Astrocyte of the cerebellum (primary cell): Measurements from ENCODE around the gene ADCY3.
A peak's percentile ranks its signal among the peaks of the same experiment; 100 is the strongest.

Source experiments
- DNase-seq: peaks from one replicate; pipeline ENCODE4 v3.0.0-alpha.2; 2011; ENCODE audit warnings: low read depth
- H3K4me3 ChIP-seq: 2 replicates; pipeline ENCODE4 v1.5.1; 2011; ENCODE audit warnings: mild to moderate bottlenecking, low read depth, low read length, moderate library complexity
- in situ Hi-C: cut with HindIII; loops from 2 replicates; pipeline ENCODE4 v1.10.0; 2017; ENCODE audit warnings: low sequenced_read_pairs
- TF ChIP-seq, protein P1 (sequence below): IDR thresholded peaks from 2 replicates; pipeline ENCODE4 v1.5.1; 2012; ENCODE audit warnings: low read length, low read depth, moderate library complexity, mild to moderate bottlenecking; ENCODE audit errors: missing control alignments

ADCY3 gene

DNA sequence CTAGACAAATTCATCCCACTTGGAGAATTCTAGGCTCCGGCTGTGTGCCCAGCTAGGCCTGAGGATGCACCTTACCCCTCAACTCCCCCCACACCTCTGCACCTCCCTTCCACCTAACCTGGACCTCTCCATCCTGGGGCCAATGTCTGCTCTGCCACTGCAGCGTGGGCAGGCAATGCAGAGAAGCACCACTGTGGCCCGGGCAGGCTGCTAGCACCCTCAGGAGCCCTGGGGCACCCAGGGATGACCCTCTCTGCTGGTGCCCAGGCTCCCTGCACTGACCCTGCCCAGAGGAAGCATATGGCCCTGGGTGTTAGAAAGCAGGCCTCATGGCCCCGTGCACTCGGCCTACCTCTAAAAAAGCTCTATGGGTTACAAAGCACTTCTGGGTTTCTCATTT lies 49.6 kb downstream of the ADCY3 start:
- in situ Hi-C loops, result no loop called here
- TF ChIP-seq, protein P1, sequence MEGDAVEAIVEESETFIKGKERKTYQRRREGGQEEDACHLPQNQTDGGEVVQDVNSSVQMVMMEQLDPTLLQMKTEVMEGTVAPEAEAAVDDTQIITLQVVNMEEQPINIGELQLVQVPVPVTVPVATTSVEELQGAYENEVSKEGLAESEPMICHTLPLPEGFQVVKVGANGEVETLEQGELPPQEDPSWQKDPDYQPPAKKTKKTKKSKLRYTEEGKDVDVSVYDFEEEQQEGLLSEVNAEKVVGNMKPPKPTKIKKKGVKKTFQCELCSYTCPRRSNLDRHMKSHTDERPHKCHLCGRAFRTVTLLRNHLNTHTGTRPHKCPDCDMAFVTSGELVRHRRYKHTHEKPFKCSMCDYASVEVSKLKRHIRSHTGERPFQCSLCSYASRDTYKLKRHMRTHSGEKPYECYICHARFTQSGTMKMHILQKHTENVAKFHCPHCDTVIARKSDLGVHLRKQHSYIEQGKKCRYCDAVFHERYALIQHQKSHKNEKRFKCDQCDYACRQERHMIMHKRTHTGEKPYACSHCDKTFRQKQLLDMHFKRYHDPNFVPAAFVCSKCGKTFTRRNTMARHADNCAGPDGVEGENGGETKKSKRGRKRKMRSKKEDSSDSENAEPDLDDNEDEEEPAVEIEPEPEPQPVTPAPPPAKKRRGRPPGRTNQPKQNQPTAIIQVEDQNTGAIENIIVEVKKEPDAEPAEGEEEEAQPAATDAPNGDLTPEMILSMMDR, result no peak
- no peak for DNase-seq
- H3K4me3 ChIP-seq, result no peak overlapping the region

DNA sequence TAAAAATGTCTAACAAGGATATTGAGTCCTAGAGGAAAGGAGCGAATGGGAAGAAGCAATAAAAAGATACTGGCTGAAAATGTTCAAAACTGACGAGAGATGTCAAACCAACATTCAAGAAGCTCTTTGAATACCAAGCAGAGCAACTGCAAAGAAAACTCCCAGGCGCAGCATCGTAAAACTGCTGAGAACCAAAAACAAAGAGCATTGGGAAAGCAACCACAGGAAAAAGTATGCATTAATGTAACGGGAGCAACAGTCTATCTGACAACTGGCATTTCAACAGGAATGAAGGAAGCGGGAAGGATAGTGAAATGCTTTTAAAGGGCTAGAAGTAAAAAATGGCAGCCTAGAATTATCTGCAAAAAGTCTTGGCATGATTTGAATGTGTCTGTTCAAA lies 53.1 kb downstream of the ADCY3 start:
- no peak overlapping the region for H3K4me3 ChIP-seq
- DNase-seq, result no peak
- TF ChIP-seq, protein P1, result no peak
- in situ Hi-C loops, result no loop called here

DNA sequence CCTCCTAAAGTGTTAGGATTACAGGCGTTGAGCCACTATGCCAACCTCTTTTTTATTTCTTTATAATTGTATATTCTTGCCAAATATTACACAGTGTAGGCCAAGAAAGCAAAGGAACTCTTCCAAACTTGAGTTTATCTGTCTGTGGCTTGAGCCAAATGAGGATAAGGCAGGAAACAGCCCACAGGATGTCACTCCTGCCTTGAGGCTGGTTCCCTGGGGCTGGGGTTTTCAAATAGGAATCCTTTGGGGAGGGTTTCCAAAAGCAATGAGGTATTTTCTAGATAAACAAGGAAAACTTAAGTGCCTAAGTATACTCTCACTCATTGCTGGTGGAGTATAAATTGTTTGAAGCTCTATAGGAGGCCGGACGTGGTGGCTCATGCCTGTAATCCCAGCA lies 56.4 kb downstream of the ADCY3 start:
- TF ChIP-seq, protein P1, result no peak
- peak; percentile 49 for DNase-seq
- in situ Hi-C loops, result no loop called here
- H3K4me3 ChIP-seq, result no peak overlapping the region

DNA sequence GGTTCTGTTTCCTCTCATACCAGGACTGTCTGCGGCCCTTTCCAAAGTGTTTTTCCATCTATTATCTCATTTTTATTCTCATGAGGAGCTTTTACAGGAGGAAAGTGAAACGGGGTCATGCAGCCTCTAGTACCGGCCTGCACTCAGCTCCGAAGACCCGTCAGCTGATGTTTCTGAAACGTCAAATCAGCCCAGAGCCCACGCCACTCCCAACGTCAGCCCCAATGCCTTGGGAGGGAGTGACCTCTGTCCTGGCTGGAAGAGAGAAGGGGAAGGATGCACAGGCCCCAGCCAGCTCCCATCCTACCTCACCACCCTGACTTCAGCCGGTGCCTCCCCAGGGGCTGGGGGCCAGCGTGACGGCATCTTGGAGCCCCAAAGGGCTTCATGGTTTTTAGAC lies 58.5 kb downstream of the ADCY3 start:
- in situ Hi-C loops, result no loop called here
- TF ChIP-seq, protein P1, result no peak
- no peak for DNase-seq

DNA sequence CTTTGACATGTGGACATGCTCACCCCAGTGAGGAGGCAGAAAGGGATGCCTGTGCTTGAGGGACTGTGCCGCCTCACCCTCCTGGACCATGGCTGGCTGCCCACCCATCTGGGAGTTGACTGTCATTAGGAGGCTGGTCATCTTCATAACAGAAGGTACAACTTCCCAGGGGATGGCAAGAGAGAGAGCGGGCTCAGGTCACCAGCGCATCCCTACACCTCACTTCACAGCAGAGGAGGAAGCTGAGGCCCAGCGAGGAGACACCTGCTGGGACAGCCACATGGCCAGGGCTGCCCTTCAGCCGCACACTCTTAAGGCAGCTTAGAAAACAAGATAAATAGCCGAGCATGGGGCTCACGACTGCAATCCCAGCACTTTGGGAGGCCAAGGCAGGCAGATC lies 59.4 kb downstream of the ADCY3 start:
- TF ChIP-seq, protein P1, result no peak
- in situ Hi-C loops, result no loop called here

More for the DNA sequence above, 58.5 kb downstream of the ADCY3 start:
- H3K4me3 ChIP-seq, result no peak overlapping the region

DNA sequence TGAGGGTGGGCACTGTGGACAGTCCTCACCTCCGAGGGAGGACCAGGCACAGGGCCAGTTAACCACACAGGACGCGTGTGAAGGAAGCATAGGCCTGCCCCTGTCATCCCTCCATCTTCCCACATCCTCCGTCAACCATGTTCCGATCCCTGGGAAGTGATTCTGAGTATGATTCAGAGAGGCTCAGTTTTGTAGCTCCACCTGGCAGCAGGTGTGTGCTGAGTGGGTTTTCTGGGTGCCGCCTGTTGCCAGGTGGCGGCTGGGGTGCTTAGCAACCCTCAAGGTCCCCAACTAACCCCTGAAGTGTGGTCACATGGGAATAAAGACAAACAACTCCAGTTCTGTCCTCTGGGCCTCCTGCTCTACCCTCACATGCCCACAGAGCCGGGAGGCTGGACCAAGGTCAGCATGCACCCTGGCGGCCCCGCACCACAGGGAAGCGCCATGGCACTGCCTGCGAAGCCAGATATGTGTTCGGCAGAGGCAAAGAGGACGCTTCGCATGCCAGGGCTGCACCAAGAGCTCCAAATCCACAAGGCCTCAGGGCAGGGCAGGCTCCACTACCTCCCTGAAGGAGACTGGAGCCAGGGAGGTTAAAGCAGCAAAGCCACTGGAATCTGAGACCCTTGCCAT lies 60.0 kb downstream of the ADCY3 start:
- in situ Hi-C loops, result no loop called here

More for the DNA sequence above, 59.4 kb downstream of the ADCY3 start:
- H3K4me3 ChIP-seq, result no peak overlapping the region
- no peak for DNase-seq

More for the DNA sequence above, 60.0 kb downstream of the ADCY3 start:
- TF ChIP-seq, protein P1, result no peak
- no peak for DNase-seq
- no peak overlapping the region for H3K4me3 ChIP-seq
